Middle frontal gyrus (tissue), 1 donor: ENCODE data around the gene ESRP2.

ENCODE experiments used
- DNase-seq: peaks from one replicate; pipeline ENCODE4 v3.0.0-alpha.2; 2015; ENCODE audit warnings: low spot score; ENCODE audit errors: extremely low spot score

The ESRP2 gene

DNA sequence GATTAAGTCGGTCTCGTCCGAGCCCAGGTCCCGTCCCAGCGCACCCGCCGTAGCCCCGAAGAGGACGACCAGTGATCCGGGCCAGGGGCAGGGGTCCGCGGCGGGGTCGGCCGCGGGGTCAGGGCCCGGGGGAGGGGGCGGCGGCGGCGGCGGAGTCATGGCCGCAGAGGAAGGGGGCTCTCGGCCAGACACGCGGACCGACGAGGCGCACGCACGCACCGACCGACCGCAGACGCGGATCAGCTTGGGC is at the start of gene ESRP2:
ESRP2 (minus strand) TSS at position 241 of the 250 bp plus-strand sequence; CDS start at position 159, 82 bp downstream.
- DNase-seq, result no peak

DNA sequence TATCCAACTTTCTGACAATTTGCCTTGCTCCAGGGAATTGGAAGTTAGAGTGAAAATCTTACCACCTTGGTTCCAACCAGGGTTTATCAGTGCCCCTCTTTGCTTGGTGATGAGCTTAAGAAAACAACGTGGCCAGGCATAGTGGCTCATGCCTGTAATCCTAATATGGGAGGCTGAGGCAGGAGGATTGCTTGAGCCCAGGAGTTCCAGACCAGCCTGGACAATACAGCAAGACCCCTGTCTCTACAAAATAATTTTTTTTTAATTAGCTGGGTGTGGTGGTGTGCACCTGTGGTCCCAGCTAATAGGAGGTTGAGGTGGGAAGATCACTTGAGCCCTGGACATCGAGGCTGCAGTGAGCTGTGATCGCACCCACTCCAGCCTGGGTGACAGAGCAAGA is 49.8 kb upstream of the ESRP2 start:
- no peak for DNase-seq

DNA sequence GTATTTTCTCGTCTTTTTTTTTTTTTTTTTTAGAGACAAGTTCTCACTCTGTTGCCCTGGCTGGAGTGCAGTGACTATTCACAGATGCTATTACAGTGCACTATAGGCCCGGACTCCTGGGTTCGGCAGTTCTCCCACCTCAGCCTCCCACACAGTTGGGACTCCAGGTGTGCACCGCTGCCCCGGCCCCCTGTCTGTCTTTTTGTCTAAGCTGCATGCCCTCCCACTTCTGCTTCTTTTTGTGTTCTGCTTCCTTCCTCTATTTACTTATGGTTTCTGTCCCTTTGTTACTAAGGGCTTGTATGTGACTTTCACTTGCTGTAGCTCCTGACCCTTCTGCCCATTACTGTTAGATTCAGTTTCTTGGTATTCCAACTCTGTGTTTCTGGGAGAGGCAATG is 48.9 kb upstream of the ESRP2 start:
- no peak for DNase-seq

GRCh38 chr16:68283801-68284598 is 48.1 kb upstream of the ESRP2 start:
- no peak for DNase-seq

DNA sequence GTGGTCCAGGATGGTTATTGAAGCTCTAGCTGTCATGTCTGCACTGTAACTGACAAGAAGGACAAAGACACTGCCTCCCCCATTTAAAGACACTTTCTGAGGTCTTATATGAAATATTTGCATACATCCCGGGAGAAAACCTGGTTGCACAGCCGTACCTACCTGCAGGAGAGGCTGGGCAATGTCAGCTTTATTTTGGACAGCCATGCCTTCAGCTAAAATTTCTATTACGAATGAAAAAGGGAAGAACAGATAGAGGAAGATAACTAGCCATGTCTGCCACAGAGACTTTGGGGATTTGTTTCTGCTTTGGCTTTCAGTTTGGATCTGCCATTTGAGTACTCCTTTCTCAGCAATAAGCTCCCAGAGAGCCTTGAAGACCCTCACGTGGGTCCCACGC is 47.4 kb upstream of the ESRP2 start:
- DNase-seq, result no peak

DNA sequence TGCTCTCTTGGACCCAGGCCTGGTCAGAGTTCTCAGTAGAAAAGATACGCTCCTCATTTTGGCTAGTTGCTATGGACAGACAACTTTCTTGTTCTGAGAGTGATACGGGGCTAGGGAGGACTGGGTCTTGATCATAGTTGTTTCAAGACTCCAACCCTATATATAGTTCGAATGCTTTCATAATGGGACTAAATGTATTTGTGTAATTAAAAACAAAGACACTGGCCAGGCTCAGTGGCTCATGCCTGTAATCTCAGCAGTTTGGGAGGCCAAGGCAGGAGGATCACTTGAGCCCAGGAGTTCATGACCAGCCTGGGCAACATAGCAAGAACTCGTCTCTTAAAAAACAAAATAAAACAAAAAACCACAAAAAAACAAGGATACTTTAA is 46.1 kb upstream of the ESRP2 start:
- no peak for DNase-seq

DNA sequence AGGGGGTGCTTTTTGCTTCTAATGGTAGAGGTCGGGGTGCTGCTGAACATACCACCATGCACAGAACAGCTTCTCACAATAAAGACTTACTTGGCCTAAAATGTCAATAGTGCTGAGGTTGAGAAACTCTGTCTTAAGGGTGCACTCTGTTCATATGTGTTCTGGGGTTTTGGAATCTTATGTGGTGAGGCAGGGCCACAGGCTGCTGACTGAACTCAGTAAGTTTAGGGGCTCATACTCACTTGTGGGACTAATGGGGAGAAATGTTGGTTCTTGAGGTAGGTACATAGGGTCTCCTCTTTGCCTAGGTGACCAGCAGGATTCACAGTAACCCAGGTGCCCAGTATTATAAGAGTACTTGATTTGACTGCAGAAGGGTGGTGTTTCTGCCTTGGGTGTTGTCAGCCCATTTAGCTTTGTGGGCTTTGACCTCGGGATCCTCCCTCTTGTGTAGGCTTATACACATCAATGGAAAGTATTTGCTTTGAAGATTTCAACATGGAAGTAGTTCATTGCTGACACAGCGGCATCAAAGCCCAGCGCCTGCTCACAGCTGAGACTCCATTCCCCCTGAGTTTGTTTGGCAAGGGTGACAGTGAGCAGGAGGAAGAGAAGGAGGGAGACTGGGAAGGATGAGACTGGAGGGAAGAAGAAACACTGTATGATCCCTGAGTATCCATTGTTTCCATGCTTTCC is 45.6 kb upstream of the ESRP2 start:
- no peak for DNase-seq

DNA sequence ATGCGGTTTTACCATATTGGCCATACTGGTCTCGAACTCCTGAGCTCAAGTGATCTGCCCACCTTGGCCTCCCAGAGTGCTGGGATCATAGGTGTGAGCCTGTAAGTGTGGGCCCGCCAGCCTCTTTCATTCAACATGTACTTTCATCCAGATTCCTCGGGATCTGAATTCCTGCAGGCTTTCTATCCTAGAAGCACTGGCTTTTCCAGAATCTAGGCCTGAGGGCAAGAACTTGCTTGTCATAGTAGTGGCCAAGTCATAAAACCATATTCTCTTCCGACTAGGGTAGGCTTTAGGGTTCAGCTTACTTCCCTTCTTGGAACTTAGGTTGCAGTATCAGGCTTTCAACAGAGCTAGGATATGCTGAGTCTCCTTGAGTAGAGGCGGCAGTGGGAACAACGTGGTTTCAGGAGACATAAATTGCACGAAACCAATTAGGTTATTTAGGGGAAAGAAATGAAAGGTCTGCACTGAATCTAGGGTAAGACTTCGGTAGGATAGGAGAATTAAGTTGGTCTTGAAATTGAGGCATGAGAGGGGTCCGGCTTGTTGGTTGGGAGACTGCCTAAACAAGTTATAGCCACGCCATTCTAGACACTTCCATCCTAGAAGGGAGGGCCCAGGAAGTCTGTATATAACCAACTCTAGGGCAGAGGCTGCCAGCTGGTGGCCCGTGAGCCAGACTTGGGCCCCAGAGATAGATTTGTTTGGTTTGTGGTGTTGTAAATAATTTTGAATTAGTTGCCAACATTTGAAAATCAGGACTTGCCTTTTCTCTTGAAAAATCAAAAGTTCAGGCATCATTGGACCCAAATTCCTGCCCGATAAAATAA is 44.0 kb upstream of the ESRP2 start:
- DNase-seq, result no peak

- DNase-seq, result no peak
Measured at GRCh38 chr16:68276223-68276622, 40.3 kb upstream of the ESRP2 start.

DNA sequence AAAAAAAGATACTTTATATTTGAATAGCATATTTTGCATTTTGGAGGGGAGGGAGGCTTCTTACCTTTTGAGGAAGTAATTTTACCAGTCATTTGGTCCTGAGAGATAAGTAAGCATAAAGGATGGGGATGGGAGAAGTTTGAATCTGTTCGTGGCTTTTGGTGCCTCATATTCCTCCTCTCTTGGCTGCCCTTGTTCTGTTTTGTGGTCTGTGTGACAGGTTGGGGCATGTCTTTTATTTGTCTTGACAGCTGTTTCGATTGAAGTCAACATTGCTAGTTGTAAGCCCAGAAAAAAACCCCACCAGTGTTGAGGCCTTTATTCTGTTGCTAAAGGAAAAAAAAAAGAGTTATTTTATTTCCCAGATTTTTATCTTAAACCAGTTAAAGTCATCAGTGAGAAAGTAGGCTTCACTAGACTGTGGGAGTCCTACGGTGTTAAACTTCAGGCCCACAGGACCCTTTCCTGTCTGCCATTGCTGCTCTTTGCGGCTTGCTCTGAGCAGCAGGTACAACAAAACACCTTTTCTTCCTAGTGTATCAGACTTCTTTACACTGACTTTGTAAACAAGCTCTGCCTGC is 39.8 kb upstream of the ESRP2 start:
- DNase-seq, result no peak

- DNase-seq, result no peak
Measured at GRCh38 chr16:68274441-68274840, 38.5 kb upstream of the ESRP2 start.

DNA sequence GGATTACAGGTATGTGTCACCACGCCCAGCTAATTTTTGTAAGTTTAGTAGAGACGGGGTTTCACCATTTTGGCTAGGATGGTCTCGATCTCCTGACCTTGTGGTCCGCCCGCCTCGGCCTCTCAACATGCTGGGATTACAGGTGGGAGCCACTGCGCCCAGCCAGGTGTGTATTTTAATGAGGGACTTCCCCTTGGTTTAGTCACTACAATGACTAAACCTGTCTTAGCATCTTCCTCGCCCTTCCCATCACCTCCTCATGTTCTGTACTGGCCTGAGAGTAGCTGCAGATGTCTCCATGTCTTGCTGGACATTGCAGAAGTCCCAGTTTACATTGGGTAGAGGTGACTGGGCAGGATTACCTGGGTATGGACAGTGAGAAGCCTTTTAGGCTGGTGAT is 38.0 kb upstream of the ESRP2 start:
- DNase-seq, result no peak

DNA sequence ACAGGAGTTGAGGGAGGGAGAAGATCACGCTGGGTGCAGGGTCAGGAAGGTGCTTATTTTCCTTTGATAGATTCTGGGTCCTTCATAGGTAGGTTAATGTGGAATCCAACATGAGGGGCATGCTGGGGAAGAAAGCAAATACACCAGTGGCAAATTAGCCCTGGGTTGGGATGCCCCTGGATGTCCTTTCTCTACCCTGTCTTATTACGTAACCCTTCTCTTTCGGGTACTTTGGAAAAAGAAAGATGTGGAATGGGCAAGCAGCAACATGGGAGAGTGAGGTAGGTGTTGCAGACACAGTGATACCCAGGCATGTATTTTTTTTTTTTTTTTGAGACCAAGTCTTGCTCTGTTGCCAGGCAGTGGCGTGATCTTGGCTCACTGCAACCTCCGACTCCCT is 37.5 kb upstream of the ESRP2 start:
- DNase-seq, result no peak

- DNase-seq, result no peak
Measured at GRCh38 chr16:68272507-68273209, 36.7 kb upstream of the ESRP2 start.

GRCh38 chr16:68270353-68270752 is 34.4 kb upstream of the ESRP2 start:
- DNase-seq, result no peak

DNA sequence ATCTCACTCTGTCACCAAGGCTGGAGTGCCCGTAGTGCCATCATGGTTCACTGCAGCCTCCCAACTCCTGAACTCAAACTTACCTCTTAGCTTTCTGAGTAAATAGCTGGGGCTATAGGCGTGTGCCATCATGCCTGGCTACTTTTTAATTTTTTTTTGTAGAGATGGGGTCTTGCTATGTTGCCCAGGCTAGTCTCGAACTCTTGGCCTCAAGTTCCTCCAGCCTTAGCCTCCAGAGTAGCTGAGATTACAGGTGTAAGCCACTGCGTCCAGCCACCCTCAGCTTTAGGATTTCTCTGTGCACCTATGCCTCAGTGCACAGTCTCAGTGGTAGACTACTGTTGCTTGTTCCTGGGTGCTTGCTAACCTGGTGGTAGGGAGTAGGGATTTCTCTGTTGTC is 33.9 kb upstream of the ESRP2 start:
- DNase-seq, result no peak

DNA sequence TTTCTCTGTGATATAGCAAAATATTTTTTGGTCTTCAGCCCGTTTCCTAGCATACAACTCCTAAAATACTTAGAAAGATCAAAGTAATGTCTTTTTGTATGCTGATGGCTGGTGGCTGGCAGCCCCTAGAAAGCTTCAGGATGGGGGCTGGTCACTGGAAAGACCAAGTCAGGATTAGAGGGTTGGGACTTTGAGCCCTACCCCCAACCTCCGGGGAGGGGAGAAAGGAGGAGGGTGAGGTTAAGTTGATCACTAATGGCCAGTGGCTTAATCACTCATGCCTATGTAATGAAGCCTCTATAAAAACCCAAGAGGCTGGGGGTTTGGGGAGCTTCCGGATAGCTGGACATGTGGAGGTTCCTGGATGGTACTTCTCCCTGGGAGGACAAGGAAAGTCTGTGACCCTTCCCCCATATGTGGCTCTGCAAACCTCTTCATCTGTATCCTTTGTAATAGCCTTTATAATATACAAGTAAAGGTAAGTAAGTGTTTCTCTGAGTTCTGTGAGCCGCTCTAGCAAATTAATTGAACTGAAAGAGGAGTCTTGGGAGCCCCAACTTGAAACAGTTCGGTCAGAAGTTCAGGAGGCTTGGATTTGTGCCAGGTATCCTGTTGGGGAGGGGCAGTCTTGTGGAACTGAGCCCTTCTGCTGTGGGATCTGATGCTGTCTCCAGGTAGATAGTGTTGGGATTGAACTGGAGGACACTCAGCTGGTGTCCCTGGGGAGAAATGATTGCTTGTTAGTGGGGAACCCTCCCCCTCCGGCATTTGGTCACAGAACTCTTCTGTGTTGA is 31.9 kb upstream of the ESRP2 start:
- no peak for DNase-seq

- DNase-seq, result no peak
Measured at GRCh38 chr16:68265078-68265920, 29.4 kb upstream of the ESRP2 start.
